A673 (cell line): ENCODE results near the gene KIF9.

ENCODE experiments used
- CTCF ChIP-seq: fragments of 300-800, 200-600 bp; sonication (generic); conservative IDR thresholded peaks from 2 replicates; pipeline ENCODE4 v1.5.1; 2017; ENCODE audit warnings: low read depth, mild to moderate bottlenecking, antibody characterized with exemption, low read length, moderate library complexity, mixed read lengths
- EZH2 ChIP-seq: fragments of 200-600 bp; sonication (generic); IDR thresholded peaks from 2 replicates; pipeline ENCODE4 v1.6.1; 2017; ENCODE audit warnings: borderline replicate concordance, low read depth, mild to moderate bottlenecking, mixed read lengths, antibody characterized with exemption, low read length; ENCODE audit not compliant: poor library complexity, severe bottlenecking

GRCh38 chr3:47274652-47275051 is 7.9 kb downstream of the KIF9 start:
- no peak for TF ChIP-seq CTCF
- TF ChIP-seq EZH2, result no peak
